OCI-LY3 (cell line): ENCODE measurements around the gene SESTD1.
"Not testable (repeated sequence)": the region's sequence is repeated elsewhere in the genome, so short reads cannot be mapped to it uniquely, and the experiment has no call there.

Experiments
- H2AFZ ChIP-seq: fragments of 200-600, 300-600 bp; shearing (Covaris generic); 2 replicates; pipeline ENCODE4 v1.6.0; 2014; ENCODE audit warnings: antibody characterized with exemption, low read depth, low read length
- H3K27ac ChIP-seq: fragments of 200-600, 300-600 bp; sonication (generic); 2 replicates; pipeline ENCODE4 v1.5.1; 2014; ENCODE audit warnings: mild to moderate bottlenecking, low read length, moderate library complexity, mixed read lengths
- H3K27me3 ChIP-seq: fragments of 200-600, 300-600 bp; sonication (generic); 2 replicates; pipeline ENCODE4 v1.6.1; 2014; ENCODE audit warnings: low read depth, low read length, mixed read lengths
- H3K36me3 ChIP-seq: fragments of 200-600, 300-600 bp; sonication (generic); replicated peaks from 2 replicates; pipeline ENCODE3; 2014; ENCODE audit warnings: low read depth, low read length, mixed read lengths
- H3K4me1 ChIP-seq: fragments of 300-600, 200-600 bp; sonication (generic); 2 replicates; pipeline ENCODE4 v1.6.1; 2014; ENCODE audit warnings: low read length, mixed read lengths
- H3K4me2 ChIP-seq: fragments of 200-600, 300-600 bp; sonication (generic); 2 replicates; pipeline ENCODE4 v1.6.1; 2014; ENCODE audit warnings: low read length, mixed read lengths
- H3K4me3 ChIP-seq: fragments of 300-600, 200-600 bp; sonication (generic); 2 replicates; pipeline ENCODE4 v1.5.1; 2014; ENCODE audit warnings: antibody characterized with exemption, mild to moderate bottlenecking, low read length, moderate library complexity
- H3K79me2 ChIP-seq: fragments of 300-600, 200-600 bp; shearing (Covaris generic); 2 replicates; pipeline ENCODE4 v1.6.1; 2014; ENCODE audit warnings: mild to moderate bottlenecking, low read length, mixed read lengths
- H3K9ac ChIP-seq: fragments of 300-600, 200-600 bp; shearing (Covaris generic); 2 replicates; pipeline ENCODE4 v1.6.0; 2014; ENCODE audit warnings: mild to moderate bottlenecking, low read length, moderate library complexity
- H3K9me3 ChIP-seq: fragments of 200-600, 300-600 bp; shearing (Covaris generic); 2 replicates; pipeline ENCODE4 v1.6.1; 2014; ENCODE audit warnings: low read length, mixed read lengths; ENCODE audit not compliant: insufficient read depth
- H4K20me1 ChIP-seq: fragments of 200-600, 300-600 bp; sonication (generic); 2 replicates; pipeline ENCODE4 v1.6.1; 2016; ENCODE audit warnings: low read length, mixed read lengths; ENCODE audit not compliant: insufficient read depth
- CTCF ChIP-seq: fragments of 200-600, 300-600 bp; sonication (generic); IDR thresholded peaks from 2 replicates; pipeline ENCODE4 v1.5.1; 2014; ENCODE audit warnings: antibody characterized with exemption, low read length, low read depth
- EZH2phosphoT487 ChIP-seq: fragments of 200-600 bp; shearing (Covaris generic); IDR thresholded peaks from 2 replicates; pipeline ENCODE4 v1.6.1; 2018; ENCODE audit warnings: antibody characterized with exemption, mixed run types, low read depth

SESTD1 gene

GRCh38 chr2:179057737-179058136, 206.9 kb downstream of the SESTD1 start:
- H3K79me2 ChIP-seq: no peaks in the 10 kb centered on the region
- H2AFZ ChIP-seq: no peak overlapping the region
- TF ChIP-seq CTCF (no peak), EZH2phosphoT487 (no peak)
- no peak overlapping the region for H3K4me2 ChIP-seq
- no peaks in the 10 kb centered on the region for H3K27me3 ChIP-seq
- no peaks in the 10 kb centered on the region for H4K20me1 ChIP-seq
- H3K9ac ChIP-seq: no peak overlapping the region
- H3K9me3 ChIP-seq: no peaks in the 10 kb centered on the region
- no peaks in the 10 kb centered on the region for H3K36me3 ChIP-seq
- no peak overlapping the region for H3K4me3 ChIP-seq
- H3K4me1 ChIP-seq: peaks cover 18% of the 10 kb centered on the region
- H3K27ac ChIP-seq: no peak overlapping the region

- not testable (repeated sequence) for H4K20me1 ChIP-seq, H3K27me3 ChIP-seq, H3K27ac ChIP-seq, H3K36me3 ChIP-seq, H2AFZ ChIP-seq, H3K4me3 ChIP-seq, H3K4me2 ChIP-seq, H3K9ac ChIP-seq, H3K9me3 ChIP-seq, H3K79me2 ChIP-seq
- peaks cover 32% of the 10 kb centered on the region for H3K4me1 ChIP-seq
Measured at GRCh38 chr2:179053568-179053967, 211.1 kb downstream of the SESTD1 start.
